Glutamatergic neuron (in vitro differentiated cells): ENCODE results near the gene ADORA1. TPM values are rescaled to one million over a fixed set of nuclear protein-coding genes. Genes with fewer than 3 reads are reported as not detected.

Source experiments
- DNase-seq: peaks from one replicate; pipeline ENCODE4 v3.0.0; 2022
- H3K27ac Mint-ChIP-seq: one replicate; pipeline ENCODE4 v1.8.0; 2020; ENCODE audit warnings: mild to moderate bottlenecking, mixed read lengths, inconsistent platforms; ENCODE audit not compliant: unreplicated experiment
- H3K27me3 Mint-ChIP-seq: one replicate; pipeline ENCODE4 v1.8.0; 2020; ENCODE audit warnings: mild to moderate bottlenecking, moderate library complexity, mixed read lengths, inconsistent platforms; ENCODE audit not compliant: unreplicated experiment
- H3K36me3 Mint-ChIP-seq: one replicate; pipeline ENCODE4 v1.8.0; 2020; ENCODE audit warnings: mild to moderate bottlenecking, mixed read lengths, inconsistent platforms; ENCODE audit not compliant: unreplicated experiment
- H3K4me1 Mint-ChIP-seq: one replicate; pipeline ENCODE4 v1.8.0; 2020; ENCODE audit warnings: mild to moderate bottlenecking, low read depth, mixed read lengths, inconsistent platforms; ENCODE audit not compliant: unreplicated experiment
- H3K4me3 Mint-ChIP-seq: one replicate; pipeline ENCODE4 v1.8.0; 2020; ENCODE audit warnings: mild to moderate bottlenecking, mixed read lengths, inconsistent platforms; ENCODE audit not compliant: unreplicated experiment
- H3K9me3 Mint-ChIP-seq: one replicate; pipeline ENCODE4 v1.8.0; 2020; ENCODE audit warnings: mild to moderate bottlenecking, moderate library complexity, mixed read lengths, inconsistent platforms; ENCODE audit not compliant: unreplicated experiment
- CTCF ChIP-seq: fragments of 200-600 bp; sonication (generic); IDR thresholded peaks from one replicate; pipeline ENCODE4 v1.5.0; 2021; ENCODE audit not compliant: partially characterized antibody, unreplicated experiment
- total RNA-seq: library from RNA; stranded (reverse); fragmentation: NEBNext Ultra II Directional; extraction: Animal tissue kit (Norgen Biotek cat#: 25700); gene quantifications from one replicate; pipeline ENCODE4 v1.2.1, GENCODE V29; 2021; ENCODE audit not compliant: unreplicated experiment

ADORA1 gene
- total RNA-seq, 1 donor from 2014 or later = 1.2 TPM

DNA sequence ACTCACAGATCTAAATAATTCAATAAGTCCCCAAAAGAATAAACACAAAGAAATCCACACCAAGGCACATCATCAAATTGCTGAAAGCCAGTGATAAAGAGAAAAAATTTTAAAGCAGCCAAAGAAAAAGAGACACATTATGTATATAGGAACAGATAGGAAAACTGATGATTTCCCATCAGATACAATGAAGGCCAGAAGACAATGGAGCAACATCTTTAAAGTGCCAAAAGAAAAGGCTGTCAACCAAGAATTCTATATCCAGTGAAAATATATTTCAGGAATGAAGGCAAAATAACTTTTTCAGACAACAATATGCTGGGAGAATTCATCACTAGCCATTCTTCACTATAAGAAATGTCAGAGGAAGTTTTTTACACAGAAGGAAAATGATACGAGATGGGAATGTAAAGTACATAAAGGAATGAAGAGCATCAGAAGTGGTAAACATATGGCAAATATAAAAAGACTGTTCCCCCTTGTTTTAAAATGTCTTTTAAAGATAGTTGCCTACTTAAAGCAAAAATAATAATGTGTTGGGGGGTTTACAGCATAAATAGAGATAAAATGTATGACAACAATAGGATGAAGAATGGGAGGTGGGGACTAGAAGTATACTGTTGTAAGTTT, 32.4 kb upstream of the ADORA1 start:
- Mint-ChIP-seq H3K4me1 (peaks cover 8% of the 10 kb centered on the region), H3K27ac (no peak overlapping the region), H3K9me3 (peaks cover 13% of the 10 kb centered on the region), H3K4me3 (no peak overlapping the region), H3K27me3 (peaks cover 5% of the 10 kb centered on the region), H3K36me3 (peaks cover 30% of the 10 kb centered on the region)
- no peak for DNase-seq
- TF ChIP-seq CTCF = no peak

DNA sequence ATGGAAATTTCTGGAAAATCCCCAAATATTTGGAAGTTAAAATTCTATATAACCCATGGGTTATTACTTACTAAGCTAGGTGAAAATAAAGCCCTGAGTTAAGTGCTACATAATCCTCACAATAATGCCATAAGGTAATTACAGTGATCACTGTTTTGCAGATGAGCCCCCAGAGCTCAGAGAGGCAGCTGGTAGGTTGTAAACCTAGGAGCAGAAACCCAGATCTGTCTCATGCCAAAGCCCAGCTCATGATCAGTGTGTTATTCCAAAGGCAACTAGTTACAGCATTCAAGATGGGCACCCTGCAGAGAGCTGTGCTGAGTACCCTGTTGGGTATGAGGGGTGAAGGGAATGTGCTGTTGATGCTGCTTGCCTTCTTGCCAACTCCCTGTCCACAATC, 31.0 kb upstream of the ADORA1 start:
- no peak for TF ChIP-seq CTCF
- Mint-ChIP-seq H3K9me3 (peaks cover 12% of the 10 kb centered on the region), H3K4me3 (no peak overlapping the region), H3K27ac (no peak overlapping the region), H3K27me3 (peaks cover 5% of the 10 kb centered on the region), H3K4me1 (peaks cover 5% of the 10 kb centered on the region), H3K36me3 (peaks cover 30% of the 10 kb centered on the region)
- DNase-seq = no peak

DNA sequence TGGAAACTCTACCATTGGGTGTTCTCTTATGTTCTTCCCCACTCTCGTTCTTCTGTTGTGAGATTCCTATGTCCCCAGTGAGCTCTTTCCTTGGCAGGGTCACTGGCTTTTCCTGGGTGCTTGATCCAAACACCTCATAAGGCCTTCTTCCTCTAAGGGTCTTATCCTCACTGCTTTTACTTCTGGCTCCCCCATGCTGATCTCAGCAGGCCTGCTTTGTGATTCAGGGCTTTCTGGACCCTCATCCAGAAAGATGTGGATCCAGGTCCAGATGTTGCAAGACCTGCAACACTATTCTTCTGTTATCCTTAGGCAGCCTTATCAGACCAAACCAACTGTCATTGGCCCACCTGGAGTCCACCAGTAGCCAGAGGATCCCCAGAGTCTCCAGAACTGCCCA, 30.5 kb upstream of the ADORA1 start:
- H3K36me3 Mint-ChIP-seq = peaks cover 30% of the 10 kb centered on the region
- DNase-seq = no peak
- H3K27ac Mint-ChIP-seq = no peak overlapping the region
- H3K4me1 Mint-ChIP-seq = peaks cover 5% of the 10 kb centered on the region
- peaks cover 12% of the 10 kb centered on the region for H3K9me3 Mint-ChIP-seq
- no peak for TF ChIP-seq CTCF
- H3K27me3 Mint-ChIP-seq = peaks cover 5% of the 10 kb centered on the region
- no peak overlapping the region for H3K4me3 Mint-ChIP-seq

DNA sequence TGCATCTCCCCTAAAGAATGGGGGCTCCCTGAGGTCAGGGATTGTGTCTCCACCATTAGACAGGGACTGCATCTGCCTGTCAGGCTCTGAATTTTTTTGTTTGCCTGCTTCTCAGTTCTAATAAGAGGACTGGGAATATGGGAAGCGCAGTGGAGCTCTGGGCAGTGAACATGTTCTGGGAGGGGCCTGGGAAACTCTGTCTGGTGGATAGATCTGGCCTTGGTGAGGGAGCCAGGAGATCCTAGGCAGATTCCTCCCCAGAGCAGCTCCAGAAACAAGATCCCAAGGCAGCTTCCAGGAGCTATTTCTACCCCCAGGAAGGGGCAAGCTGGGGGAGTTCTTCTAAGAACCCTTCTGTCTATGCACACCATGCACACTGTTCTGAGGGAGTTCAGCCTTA, 29.1 kb upstream of the ADORA1 start:
- H3K4me3 Mint-ChIP-seq = no peak overlapping the region
- DNase-seq = no peak

More for the DNA sequence above, 29.1 kb upstream of the ADORA1 start:
- H3K36me3 Mint-ChIP-seq = peaks cover 21% of the 10 kb centered on the region
- peaks cover 8% of the 10 kb centered on the region for H3K9me3 Mint-ChIP-seq
- no peak for TF ChIP-seq CTCF
- H3K4me1 Mint-ChIP-seq = peaks cover 16% of the 10 kb centered on the region
- H3K27me3 Mint-ChIP-seq = peaks cover 7% of the 10 kb centered on the region
- no peak overlapping the region for H3K27ac Mint-ChIP-seq
